Osteoblast (primary cell): ENCODE data around the gene TRPM7. TPM values are rescaled to one million over a fixed set of nuclear protein-coding genes. Genes with fewer than 3 reads are reported as not detected.
A peak's percentile ranks its signal among the peaks of the same experiment; 100 is the strongest.
"Not testable (repeated sequence)": the region's sequence is repeated elsewhere in the genome, so short reads cannot be mapped to it uniquely, and the experiment has no call there.

ENCODE experiments used
- DNase-seq: peaks from one replicate; pipeline ENCODE4 v3.0.0; 2011; ENCODE audit warnings: low spot score, mixed read lengths; ENCODE audit not compliant: insufficient read length; ENCODE audit errors: missing footprints
- H2AFZ ChIP-seq: 2 replicates; pipeline ENCODE4 v1.6.0; 2011; ENCODE audit warnings: mild to moderate bottlenecking, low read length
- H3K27ac ChIP-seq: 2 replicates; pipeline ENCODE4 v1.5.1; 2011; ENCODE audit warnings: mild to moderate bottlenecking, low read depth, low read length, moderate library complexity
- H3K27me3 ChIP-seq: 2 replicates; pipeline ENCODE4 v1.6.0; 2012; ENCODE audit warnings: mild to moderate bottlenecking, control low read depth, inconsistent platforms, low read length, moderate library complexity; ENCODE audit not compliant: insufficient read depth
- H3K36me3 ChIP-seq: 2 replicates; pipeline ENCODE4 v1.5.1; 2011; ENCODE audit warnings: mild to moderate bottlenecking, low read length, control low read depth, moderate library complexity; ENCODE audit not compliant: insufficient read depth
- H3K4me1 ChIP-seq: 2 replicates; pipeline ENCODE4 v1.5.1; 2011; ENCODE audit warnings: mild to moderate bottlenecking, low read length, control low read depth, moderate library complexity; ENCODE audit not compliant: insufficient read depth
- H3K4me2 ChIP-seq: 2 replicates; pipeline ENCODE4 v1.6.0; 2011; ENCODE audit warnings: mild to moderate bottlenecking, low read length; ENCODE audit not compliant: insufficient read depth
- H3K4me3 ChIP-seq: fragments of 200-600 bp; sonication (generic); 3 replicates; pipeline ENCODE4 v1.5.1; 2012; ENCODE audit warnings: mild to moderate bottlenecking, low read length, inconsistent platforms; ENCODE audit not compliant: insufficient read depth
- H3K79me2 ChIP-seq: 2 replicates; pipeline ENCODE4 v1.6.0; 2012; ENCODE audit warnings: mild to moderate bottlenecking, low read length, control low read depth, inconsistent platforms; ENCODE audit not compliant: insufficient read depth
- H3K9me3 ChIP-seq: 2 replicates; pipeline ENCODE4 v1.5.1; 2011; ENCODE audit warnings: low read depth, low read length, control low read depth
- H4K20me1 ChIP-seq: 2 replicates; pipeline ENCODE4 v1.6.0; 2012; ENCODE audit warnings: mild to moderate bottlenecking, low read length, control low read depth; ENCODE audit not compliant: insufficient read depth
- CTCF ChIP-seq: IDR thresholded peaks from 2 replicates; pipeline ENCODE4 v1.5.1; 2011; ENCODE audit warnings: mild to moderate bottlenecking, low read depth, low read length, moderate library complexity; ENCODE audit errors: extremely low read depth
- total RNA-seq: library from RNA; depleted of rRNA; stranded (reverse); fragments of >200 nt; gene quantifications from 2 replicates; pipeline ENCODE4 v1.2.3, GENCODE V29; 2012

TRPM7 gene
- total RNA-seq, 1 donor: 116 TPM

- Histone ChIP-seq H3K4me2 (no peak overlapping the region), H4K20me1 (peaks cover 2% of the 10 kb centered on the region), H3K36me3 (peaks cover 23% of the 10 kb centered on the region), H3K27ac (no peak overlapping the region), H2AFZ (no peak overlapping the region), H3K27me3 (no peaks in the 10 kb centered on the region), H3K9me3 (no peaks in the 10 kb centered on the region), H3K4me3 (no peak overlapping the region), H3K79me2 (no peaks in the 10 kb centered on the region), H3K4me1 (peaks cover 3% of the 10 kb centered on the region)
- DNase-seq: peak; percentile 4
- no peak for TF ChIP-seq CTCF
Measured at GRCh38 chr15:50624616-50625168, 61.9 kb downstream of the TRPM7 start.

- not testable (repeated sequence) for H3K27me3 ChIP-seq, H3K79me2 ChIP-seq, H3K27ac ChIP-seq, H4K20me1 ChIP-seq, H2AFZ ChIP-seq, H3K4me1 ChIP-seq, H3K4me3 ChIP-seq, H3K9me3 ChIP-seq, H3K4me2 ChIP-seq
- peak; percentile 49 for TF ChIP-seq CTCF
- peak; percentile 66 for DNase-seq
- H3K36me3 ChIP-seq: peaks cover 36% of the 10 kb centered on the region
Measured at GRCh38 chr15:50622361-50622943, 64.1 kb downstream of the TRPM7 start.

- not testable (repeated sequence) for H3K27me3 ChIP-seq, H3K4me3 ChIP-seq, DNase-seq, H3K4me2 ChIP-seq, H2AFZ ChIP-seq, H3K79me2 ChIP-seq, H4K20me1 ChIP-seq, H3K4me1 ChIP-seq, H3K9me3 ChIP-seq, H3K27ac ChIP-seq
- peaks cover 47% of the 10 kb centered on the region for H3K36me3 ChIP-seq
Measured at GRCh38 chr15:50616960-50617359, 69.6 kb downstream of the TRPM7 start.

GRCh38 chr15:50616554-50616953, 70.0 kb downstream of the TRPM7 start:
- H3K27ac ChIP-seq, H3K79me2 ChIP-seq, H4K20me1 ChIP-seq, H3K4me2 ChIP-seq, DNase-seq, H3K9me3 ChIP-seq, H3K4me1 ChIP-seq, H3K27me3 ChIP-seq, H2AFZ ChIP-seq, H3K4me3 ChIP-seq: not testable (repeated sequence)
- peaks cover 47% of the 10 kb centered on the region for H3K36me3 ChIP-seq

- peaks cover 50% of the 10 kb centered on the region for H3K36me3 ChIP-seq
- no peaks in the 10 kb centered on the region for H3K4me1 ChIP-seq
- H3K4me2 ChIP-seq: no peak overlapping the region
- H3K4me3 ChIP-seq: no peak overlapping the region
- no peaks in the 10 kb centered on the region for H3K9me3 ChIP-seq
- H3K27ac ChIP-seq: no peak overlapping the region
- DNase-seq: no peak
- no peaks in the 10 kb centered on the region for H3K27me3 ChIP-seq
- TF ChIP-seq CTCF: no peak
- H3K79me2 ChIP-seq: peaks cover 6% of the 10 kb centered on the region
- no peak overlapping the region for H2AFZ ChIP-seq
- H4K20me1 ChIP-seq: no peaks in the 10 kb centered on the region
Measured at GRCh38 chr15:50613600-50613999, 73.0 kb downstream of the TRPM7 start.
